Measurements from ENCODE around the gene LGSN.
"Not testable (repeated sequence)": the region's sequence is repeated elsewhere in the genome, so short reads cannot be mapped to it uniquely, and the experiment has no call there.

LGSN gene

GRCh38 chr6:63306420-63306819 lies 13.4 kb downstream of the LGSN start:
- DNase-seq (ENCODE audit: low read depth) = no peak

DNA sequence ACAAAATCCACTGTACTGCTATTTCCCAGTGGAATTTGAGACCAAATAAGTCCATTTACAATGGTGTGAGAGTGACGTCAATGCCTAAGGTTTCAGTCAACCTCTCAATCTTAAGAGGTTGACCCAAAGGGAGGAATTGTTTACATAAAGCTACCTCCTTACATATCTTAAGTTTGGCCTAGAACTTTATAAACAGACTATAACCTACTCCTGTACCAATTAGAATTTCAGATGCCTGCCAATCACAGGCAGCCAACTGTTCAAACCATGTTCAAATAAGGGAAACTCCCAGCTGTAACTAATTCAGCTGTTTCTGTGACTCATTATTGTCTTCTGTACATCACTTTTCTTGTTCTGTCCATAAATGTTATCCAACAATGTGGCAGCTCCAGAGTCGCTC lies 14.5 kb downstream of the LGSN start:
- DNase-seq (ENCODE audit: low read depth) = no peak

- DNase-seq (ENCODE audit: low read depth) = no peak
Measured at GRCh38 chr6:63303476-63303875, 16.3 kb downstream of the LGSN start.

DNA sequence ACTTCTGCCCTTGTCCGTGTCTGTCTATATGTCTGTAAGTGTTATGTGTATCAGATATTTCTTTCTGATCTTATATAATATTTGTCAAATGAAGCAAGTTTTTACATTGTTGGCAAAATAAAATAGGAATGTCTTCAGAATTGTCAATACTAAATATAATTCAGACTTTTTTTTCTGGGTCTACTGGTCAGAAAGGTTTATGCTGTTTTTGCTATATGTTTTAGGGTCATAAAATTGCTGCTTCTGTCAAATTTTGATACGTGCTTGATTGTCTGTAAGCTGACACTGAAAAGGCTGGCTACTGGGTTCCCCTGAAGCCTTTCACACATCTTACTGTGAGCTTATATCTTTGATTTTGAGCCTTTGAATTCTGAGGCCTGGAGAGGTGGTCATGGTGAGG lies 20.1 kb downstream of the LGSN start:
- no peak for DNase-seq (ENCODE audit: low read depth)

- no peak for DNase-seq (ENCODE audit: low read depth)
Measured at GRCh38 chr6:63295553-63296194, 24.1 kb downstream of the LGSN start.

GRCh38 chr6:63290492-63291058 lies 29.2 kb downstream of the LGSN start:
- DNase-seq (ENCODE audit: low read depth) = no peak

- no peak for DNase-seq (ENCODE audit: low read depth)
Measured at GRCh38 chr6:63289269-63289872, 30.4 kb downstream of the LGSN start.

DNA sequence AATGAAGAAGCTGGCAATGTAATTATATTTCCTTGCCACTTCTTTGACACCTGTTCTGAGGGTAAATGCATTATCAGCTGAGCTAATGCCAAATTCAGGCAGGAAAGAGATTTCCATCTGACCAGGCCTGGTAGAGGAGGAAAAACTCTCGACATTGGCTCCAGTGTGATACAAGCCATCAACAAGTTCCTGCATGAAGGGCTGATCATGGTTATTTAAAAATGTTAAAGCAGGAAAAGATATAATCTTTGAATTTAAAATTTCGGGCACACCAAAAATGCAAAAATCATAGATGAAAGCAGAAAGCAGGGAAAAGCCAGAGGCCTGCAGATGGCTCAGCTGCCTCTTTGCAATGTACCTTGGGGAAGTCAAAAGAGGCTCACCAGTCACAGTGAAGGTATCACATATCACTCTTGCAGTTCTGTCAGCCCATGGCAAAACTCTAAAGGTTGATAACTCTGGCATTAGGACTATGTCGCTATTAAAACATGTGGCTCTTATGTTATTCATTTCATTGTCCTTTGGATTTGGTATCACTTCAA lies 39.1 kb downstream of the LGSN start:
- DNase-seq (ENCODE audit: low read depth) = no peak

DNA sequence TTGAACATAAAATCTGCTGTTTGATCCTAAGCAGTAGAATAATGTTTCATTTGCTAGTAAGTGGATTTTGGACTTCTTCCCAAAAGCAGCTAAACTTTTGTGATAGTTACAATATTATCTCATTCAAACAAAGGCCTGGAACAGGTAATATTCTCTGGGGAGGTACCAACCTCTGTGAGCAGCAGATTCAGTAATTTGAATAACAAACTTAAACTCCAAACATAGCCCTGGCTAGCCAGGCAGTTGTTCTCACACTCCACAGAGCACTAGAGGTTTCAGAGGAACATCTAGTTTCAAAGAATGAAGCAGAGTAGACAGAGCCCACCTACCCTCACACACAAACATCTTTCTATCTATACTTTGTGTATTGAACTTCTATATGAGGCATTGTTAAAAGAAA lies 40.9 kb downstream of the LGSN start:
- DNase-seq (ENCODE audit: low read depth) = no peak

DNA sequence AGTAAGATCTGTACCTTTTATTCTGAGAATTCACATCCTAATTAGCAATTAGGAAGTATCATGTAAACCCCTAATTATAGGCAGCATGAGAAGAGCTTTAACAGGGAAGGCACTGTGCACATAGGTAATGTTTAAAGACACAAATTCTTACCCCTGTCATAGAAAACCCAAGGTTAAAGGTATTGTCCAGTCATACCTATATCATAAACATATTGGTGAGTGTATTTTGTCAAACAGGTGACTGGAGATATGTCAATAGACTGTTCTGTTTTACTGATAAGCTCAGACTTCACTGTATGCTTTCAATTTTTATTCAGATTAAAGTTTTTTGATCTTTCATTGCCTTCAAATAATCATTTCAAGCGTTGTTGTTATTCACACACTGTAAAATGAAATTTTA lies 43.8 kb downstream of the LGSN start:
- DNase-seq (ENCODE audit: low read depth) = no peak

DNA sequence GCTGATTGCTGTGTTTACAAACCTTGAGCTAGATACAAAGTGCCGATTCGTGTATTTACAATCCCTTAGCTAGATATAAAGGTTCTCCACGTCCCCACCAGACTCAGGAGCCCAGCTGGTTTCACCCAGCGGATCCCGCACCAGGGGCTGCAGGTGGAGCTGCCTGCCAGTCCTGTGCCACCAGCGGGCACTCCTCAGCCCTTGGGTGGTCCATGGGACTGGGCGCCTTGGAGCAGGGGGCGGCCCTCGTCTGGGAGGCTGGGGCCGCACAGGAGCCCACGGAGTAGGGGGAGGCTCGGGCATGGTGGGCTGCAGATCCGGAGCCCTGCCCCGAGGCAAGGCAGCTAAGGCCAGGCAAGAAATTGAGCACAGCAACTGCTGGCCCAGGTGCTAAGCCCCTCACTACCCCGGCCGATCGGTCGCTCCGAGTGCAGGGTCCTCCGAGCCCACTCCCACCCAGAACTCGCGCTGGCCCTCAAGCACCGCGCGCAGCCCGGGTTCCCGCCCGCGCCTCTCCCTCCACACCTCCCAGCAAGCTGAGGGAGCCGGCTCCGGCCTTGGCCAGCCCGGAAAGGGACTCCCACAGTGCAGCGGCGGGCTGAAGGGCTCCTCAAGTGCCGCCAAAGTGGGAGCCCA lies 44.9 kb downstream of the LGSN start:
- not testable (repeated sequence) for DNase-seq (ENCODE audit: low read depth)

DNA sequence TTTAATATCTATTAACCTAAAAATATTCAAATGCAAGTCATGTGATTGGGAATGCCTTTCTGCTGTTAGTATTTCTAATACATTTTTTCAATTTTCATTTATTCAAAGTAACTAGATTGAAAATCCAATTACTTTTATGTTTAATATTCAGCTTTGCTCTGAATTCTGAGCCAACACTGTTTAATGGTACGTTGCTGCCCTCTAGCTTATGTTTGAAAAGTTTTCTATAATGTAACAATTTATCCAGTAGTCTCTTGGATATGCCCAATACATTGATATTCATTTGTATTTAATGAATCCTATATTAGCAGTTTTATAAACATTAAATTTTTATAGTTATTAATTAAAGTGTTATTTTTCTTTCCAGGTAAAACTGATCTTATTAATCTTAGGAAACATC lies 47.4 kb downstream of the LGSN start:
- no peak for DNase-seq (ENCODE audit: low read depth)

DNA sequence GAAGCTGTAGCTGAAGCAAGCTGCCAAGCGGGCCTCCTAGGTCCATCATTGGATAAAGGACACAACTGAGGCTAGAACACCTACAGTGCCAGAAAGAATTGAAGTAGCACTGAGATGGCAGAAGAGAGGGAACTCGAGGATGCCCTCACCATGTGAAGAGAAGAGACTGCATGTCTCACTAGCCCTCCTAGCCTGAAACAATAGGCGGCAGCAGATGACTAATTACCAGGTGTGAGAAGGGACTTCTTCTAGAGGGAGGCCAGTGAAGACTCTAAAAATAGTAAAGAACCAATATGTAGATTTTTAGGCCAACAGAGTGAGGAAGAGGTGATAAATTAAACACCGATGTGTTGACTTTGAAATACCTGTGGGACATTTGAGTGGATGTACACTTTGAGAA lies 50.3 kb downstream of the LGSN start:
- DNase-seq (ENCODE audit: low read depth) = no peak

- DNase-seq (ENCODE audit: low read depth) = no peak
Measured at GRCh38 chr6:63268574-63268973, 51.2 kb downstream of the LGSN start.

- DNase-seq (ENCODE audit: low read depth) = no peak
Measured at GRCh38 chr6:63267828-63268227, 52.0 kb downstream of the LGSN start.

GRCh38 chr6:63267046-63267445 lies 52.7 kb downstream of the LGSN start:
- DNase-seq (ENCODE audit: low read depth) = no peak

GRCh38 chr6:63263444-63263843 lies 56.3 kb downstream of the LGSN start:
- DNase-seq (ENCODE audit: low read depth) = no peak

- DNase-seq (ENCODE audit: low read depth) = no peak
Measured at GRCh38 chr6:63261820-63262219, 58.0 kb downstream of the LGSN start.

DNA sequence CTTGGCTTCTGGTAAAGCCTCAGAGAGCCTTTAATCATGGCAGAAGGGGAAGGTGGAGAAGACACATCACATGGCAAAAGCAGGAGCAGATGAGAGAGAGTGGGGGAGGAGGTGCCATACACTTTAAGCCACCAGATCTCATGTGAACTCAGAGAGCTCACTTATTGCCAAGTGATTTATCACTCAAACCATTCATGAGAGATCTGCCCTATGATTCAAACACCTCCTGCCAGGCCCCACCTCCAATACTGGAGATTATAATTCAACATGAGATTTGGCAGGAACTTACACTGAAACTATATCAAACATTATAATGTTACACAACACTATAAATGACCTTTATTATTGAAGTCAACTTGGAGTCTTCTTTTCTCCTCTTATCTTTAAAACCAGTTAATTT lies 60.6 kb downstream of the LGSN start:
- DNase-seq (ENCODE audit: low read depth) = no peak

DNA sequence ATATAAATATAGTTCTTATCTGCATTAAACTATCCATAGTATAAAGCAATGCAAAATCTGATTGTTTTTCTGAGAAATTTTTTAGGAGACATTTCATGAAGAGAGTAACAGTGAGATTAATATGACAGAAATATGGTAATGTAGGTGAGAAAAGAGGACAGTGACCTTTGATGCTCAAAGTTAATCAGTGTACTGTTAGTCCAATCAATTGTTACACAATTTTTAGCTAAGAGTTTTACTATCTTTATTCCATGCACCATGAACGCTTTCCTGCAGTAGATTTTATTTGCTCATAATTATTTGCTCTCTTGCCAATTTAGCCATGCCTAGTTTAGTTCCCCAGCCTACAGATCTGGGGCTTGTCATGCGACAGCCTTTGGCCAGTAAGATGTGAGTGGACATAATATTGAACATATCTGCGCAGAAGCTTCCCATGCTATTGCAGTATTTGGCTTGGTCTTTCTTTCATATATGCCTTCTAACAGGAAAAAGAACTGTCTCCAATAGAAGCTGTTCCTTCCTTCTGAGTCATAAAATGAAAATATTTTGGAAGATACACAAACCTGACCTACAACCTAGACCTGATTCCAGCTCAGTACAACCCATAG lies 69.8 kb downstream of the LGSN start:
- no peak for DNase-seq (ENCODE audit: low read depth)

DNA sequence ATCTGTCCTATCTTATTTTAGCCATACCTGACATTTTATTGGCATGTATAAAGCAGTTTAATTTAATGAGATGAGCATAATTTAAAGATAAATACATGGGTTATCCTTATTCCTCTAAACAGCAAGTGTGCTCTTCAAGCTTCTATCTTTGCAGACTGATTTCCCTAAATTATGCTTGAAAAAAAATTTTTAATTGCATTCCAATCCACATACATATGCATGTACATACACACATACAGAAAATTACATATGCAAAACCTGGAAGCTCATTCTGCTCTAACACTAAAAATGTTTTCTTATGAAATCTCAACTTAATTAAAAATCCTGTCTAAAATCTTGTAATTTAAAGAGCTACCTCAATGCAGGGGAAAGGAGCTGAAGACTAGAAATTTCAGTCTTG lies 73.2 kb downstream of the LGSN start:
- no peak for DNase-seq (ENCODE audit: low read depth)

- no peak for DNase-seq (ENCODE audit: low read depth)
Measured at GRCh38 chr6:63245909-63246308, 73.9 kb downstream of the LGSN start.

GRCh38 chr6:63245420-63245819 lies 74.4 kb downstream of the LGSN start:
- no peak for DNase-seq (ENCODE audit: low read depth)

Data from activated T-cell treated with anti-CD3 and anti-CD28 coated beads for 24 hours (primary cell).